ENCODE results near the gene CA10. TPM values are rescaled to one million over a fixed set of nuclear protein-coding genes. Genes with fewer than 3 reads are reported as not detected.

CA10 gene
- total RNA-seq, 1 experiment from 2014 or later: 0.46 TPM

- no peak overlapping the region for H3K56ac ChIP-seq (ENCODE audit: insufficient read length, low read depth, low read length)
- no peak overlapping the region for H3K27ac ChIP-seq (ENCODE audit: insufficient read length, low read depth, low read length)
- Mint-ChIP-seq H3K4me3 (no peak overlapping the region), H3K27me3 (ENCODE audit: low read depth) (no peaks in the 10 kb centered on the region), H3K27ac (no peak overlapping the region), H3K9me3 (peaks cover 4 to 7% of the 10 kb centered on the region in 2 experiments; a peak in 4 of 5 replicates), H3K4me1 (peaks cover 43 to 45% of the 10 kb centered on the region in 2 experiments), H3K36me3 (ENCODE audit: insufficient read depth in 1 of 3, low read depth in 3 of 3) (peaks cover 0 to 3% (median 2%) of the 10 kb centered on the region in 3 experiments; a peak in 3 of 7 replicates)
- H2BK15ac ChIP-seq (ENCODE audit: low read depth, low read length): no peak overlapping the region
- H4K5ac ChIP-seq (ENCODE audit: insufficient read length, low read depth, low read length): no peak overlapping the region
- no peak for TF ChIP-seq CTCF (conservative IDR thresholded peaks at IDR 0.05)
- no CpG with 5 or more reads among the region's 2 CpGs for WGBS (ENCODE audit: extremely low coverage, insufficient read length, low lambda C conversion rate)
- H2BK20ac ChIP-seq (ENCODE audit: low read depth, low read length, poor library complexity, severe bottlenecking): no peak overlapping the region
- H2BK5ac ChIP-seq (ENCODE audit: insufficient read length, low read length): no peak overlapping the region
- H2AFZ ChIP-seq (ENCODE audit: low read length): no peak overlapping the region
- H3K27me3 ChIP-seq (ENCODE audit: insufficient read depth, low read length): no peaks in the 10 kb centered on the region
- H3K23me2 ChIP-seq (ENCODE audit: insufficient read length, low read depth, low read length, poor library complexity, severe bottlenecking): no peaks in the 10 kb centered on the region
- no peaks in the 10 kb centered on the region for H3K79me2 ChIP-seq (ENCODE audit: insufficient read depth, low read length)
- H2BK12ac ChIP-seq (ENCODE audit: insufficient read length, low read depth, low read length): no peak overlapping the region
- no peak overlapping the region for H3K4me2 ChIP-seq (ENCODE audit: insufficient read depth, insufficient read length, low read length)
- H3K4me1 ChIP-seq (ENCODE audit: insufficient read depth, low read length): peaks cover 8% of the 10 kb centered on the region; the same call in 1 of the 2 replicates
- no peak overlapping the region for H3K9ac ChIP-seq (ENCODE audit: extremely low read depth, insufficient read length, low read length)
- H3K14ac ChIP-seq (ENCODE audit: insufficient read depth, low read length): no peak overlapping the region
- no peak for DNase-seq
- no peak overlapping the region for H3K23ac ChIP-seq (ENCODE audit: insufficient read length, low read depth, low read length)
- no peak overlapping the region for H4K8ac ChIP-seq (replicated peaks; ENCODE audit: insufficient read length, low read depth, low read length)
- H3K9me3 ChIP-seq (ENCODE audit: control insufficient read depth, low read depth, low read length): no peaks in the 10 kb centered on the region
- H4K91ac ChIP-seq (ENCODE audit: insufficient read length, low read depth, low read length): no peak overlapping the region
- no peaks in the 10 kb centered on the region for H3K79me1 ChIP-seq (ENCODE audit: insufficient read depth, low read depth, low read length, poor library complexity, severe bottlenecking)
- no peak overlapping the region for H3K4ac ChIP-seq (ENCODE audit: low read depth, low read length)
- H3T11ph ChIP-seq (ENCODE audit: low read length): no peak overlapping the region
- no peak overlapping the region for H2AK5ac ChIP-seq (ENCODE audit: insufficient read length, low read length)
- no peaks in the 10 kb centered on the region for H4K20me1 ChIP-seq (ENCODE audit: control insufficient read depth, insufficient read depth, insufficient read length)
- no peak overlapping the region for H2BK120ac ChIP-seq (ENCODE audit: low read depth, low read length, poor library complexity, severe bottlenecking)
- H3K18ac ChIP-seq (ENCODE audit: insufficient read length, low read depth, low read length): no peak overlapping the region
Measured at GRCh38 chr17:51736356-51736755, 422.2 kb downstream of the CA10 start.

Measured in H9 (cell line).